Measurements from ENCODE around the gene ACAA2.

Gene ACAA2

GRCh38 chr18:49733896-49734585, 79.3 kb downstream of the ACAA2 start:
- DNase-seq: no peak

DNA sequence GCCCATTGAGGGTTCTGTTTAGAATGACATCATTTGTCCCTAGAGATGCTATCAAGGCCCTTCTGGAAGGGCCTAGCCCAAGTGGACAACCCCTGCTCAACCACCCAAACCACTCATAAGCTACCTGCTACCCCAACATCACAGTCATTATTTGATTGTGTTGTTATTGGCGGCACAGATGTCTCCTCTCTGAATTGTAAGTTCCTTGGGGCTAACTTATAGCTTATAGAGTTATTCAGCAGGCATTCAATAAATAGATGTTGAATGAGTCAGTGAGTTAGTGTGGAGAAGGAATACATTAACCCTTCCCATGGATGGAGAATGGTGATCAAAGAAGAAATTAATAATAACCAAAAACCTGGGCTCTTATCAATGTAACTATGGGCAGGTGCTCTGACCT, 80.0 kb downstream of the ACAA2 start:
- DNase-seq: no peak

All from stimulated activated CD4-positive, alpha-beta T cell treated with anti-CD3 and anti-CD28 coated beads, Interleukin-15, amount 100 ng/mL, for 24 hours (primary cell).